Keratinocyte (primary cell): ENCODE data around the gene SERP1. TPM values are rescaled to one million over a fixed set of nuclear protein-coding genes. Genes with fewer than 3 reads are reported as not detected.

ENCODE experiments used
- DNase-seq: peaks from one replicate; pipeline ENCODE4 v3.0.0-alpha.2; 2011; ENCODE audit warnings: low read depth, missing footprints, low spot score
- FAIRE-seq: peaks from 2 replicates; lab custom pipeline; 2011; peaks lifted over from hg19 to GRCh38; lab: Jason Lieb, UNC
- H2AFZ ChIP-seq: 2 replicates; pipeline ENCODE4 v1.6.0; 2012; ENCODE audit warnings: low read length, control low read depth, inconsistent platforms; ENCODE audit not compliant: control insufficient read depth
- H3K27ac ChIP-seq: 2 replicates; pipeline ENCODE4 v1.5.1; 2011; ENCODE audit warnings: low read length; ENCODE audit not compliant: control insufficient read depth, insufficient read depth
- H3K27me3 ChIP-seq: 3 replicates; pipeline ENCODE4 v1.6.0; 2011; ENCODE audit warnings: low read length; ENCODE audit not compliant: control insufficient read depth, insufficient read depth; ENCODE audit errors: extremely low read depth
- H3K36me3 ChIP-seq, 2 experiments: 2 replicates in 1 of 2; 3 replicates in 1 of 2; pipeline ENCODE4 v1.5.1; 2011; ENCODE audit warnings: low read length in 2 of 2, mild to moderate bottlenecking in 1 of 2; ENCODE audit not compliant: control insufficient read depth in 2 of 2, insufficient read depth in 2 of 2; ENCODE audit errors: extremely low read depth in 1 of 2
- H3K4me1 ChIP-seq: 3 replicates; pipeline ENCODE4 v1.5.1; 2011; ENCODE audit warnings: low read length; ENCODE audit not compliant: control insufficient read depth, insufficient read depth; ENCODE audit errors: extremely low read depth
- H3K4me2 ChIP-seq: 3 replicates; pipeline ENCODE4 v1.6.0; 2011; ENCODE audit warnings: low read depth, low read length; ENCODE audit not compliant: control insufficient read depth, insufficient read depth; ENCODE audit errors: extremely low read depth
- H3K4me3 ChIP-seq, 3 experiments: fragments of 200-600 bp in 1 of 3; sonication (generic) in 1 of 3; 2 replicates in 2 of 3; 3 replicates in 1 of 3; pipeline ENCODE4 v1.5.1; 2011 to 2016; ENCODE audit warnings: low read length in 3 of 3, mild to moderate bottlenecking in 3 of 3, control low read depth in 2 of 3, inconsistent platforms in 1 of 3, low read depth in 1 of 3, mixed read lengths in 1 of 3, mixed run types in 1 of 3, moderate library complexity in 1 of 3; ENCODE audit not compliant: control insufficient read depth in 2 of 3, insufficient read depth in 2 of 3; ENCODE audit errors: extremely low read depth in 1 of 3
- H3K79me2 ChIP-seq: 2 replicates; pipeline ENCODE4 v1.6.0; 2012; ENCODE audit warnings: low read length; ENCODE audit not compliant: control insufficient read depth, insufficient read depth
- H3K9ac ChIP-seq: 3 replicates; pipeline ENCODE4 v1.6.0; 2011; ENCODE audit warnings: low read length; ENCODE audit not compliant: control insufficient read depth, insufficient read depth; ENCODE audit errors: extremely low read depth
- H3K9me1 ChIP-seq: 3 replicates; pipeline ENCODE4 v1.6.0; 2011; ENCODE audit warnings: low read length; ENCODE audit not compliant: control insufficient read depth, insufficient read depth; ENCODE audit errors: extremely low read depth
- H3K9me3 ChIP-seq: 2 replicates; pipeline ENCODE4 v1.5.1; 2012; ENCODE audit warnings: low read depth, low read length; ENCODE audit not compliant: control insufficient read depth
- H4K20me1 ChIP-seq: 3 replicates; pipeline ENCODE4 v1.6.0; 2011; ENCODE audit warnings: low read length; ENCODE audit not compliant: control insufficient read depth, insufficient read depth; ENCODE audit errors: extremely low read depth
- EZH2 ChIP-seq: IDR thresholded peaks from one replicate; pipeline ENCODE4 v1.6.1; 2012; ENCODE audit warnings: inconsistent platforms, mild to moderate bottlenecking, low read length, moderate library complexity
- dilution Hi-C: fragments of 300-500 bp; cut with MboI; formaldehyde crosslinking; loops from one replicate; pipeline ENCODE4 v1.7.0; 2020; ENCODE audit warnings: low sequenced_read_pairs; ENCODE audit not compliant: extremely low pct_ligation_motif_present
- polyA plus RNA-seq, 5 experiments: library from polyadenylated mRNA; depleted of rRNA in 3 of 5; stranded (reverse) in 3 of 5; stranded (forward) in 1 of 5; unstranded in 1 of 5; fragments of >200 nt; gene quantifications; 1 replicate in 1 of 5; 2 replicates in 3 of 5; 3 replicates in 1 of 5; pipeline versions ENCODE4 v1.2.1 to v1.2.3, GENCODE V29; 2011 to 2012; ENCODE audit warnings: missing spikeins in 2 of 5, low read depth in 1 of 5, low replicate concordance in 1 of 5
- TF ChIP-seq, protein P1 (sequence below), 3 experiments: IDR thresholded peaks in 1 of 3; conservative IDR thresholded peaks in 1 of 3; optimal IDR thresholded peaks in 1 of 3; 2 replicates in 2 of 3; 3 replicates in 1 of 3; pipeline versions ENCODE3 to v1.5.1; 2011; ENCODE audit warnings: low read length in 3 of 3, mild to moderate bottlenecking in 3 of 3, moderate library complexity in 2 of 3, control low read depth in 1 of 3, inconsistent platforms in 1 of 3; ENCODE audit not compliant: insufficient read depth in 2 of 3; ENCODE audit errors: extremely low read depth in 1 of 3

SERP1 gene
- polyA plus RNA-seq, 1 donor (not counting 4 experiments of a cell fraction or from before 2014, with no cell fraction given) = 84.2 TPM

DNA sequence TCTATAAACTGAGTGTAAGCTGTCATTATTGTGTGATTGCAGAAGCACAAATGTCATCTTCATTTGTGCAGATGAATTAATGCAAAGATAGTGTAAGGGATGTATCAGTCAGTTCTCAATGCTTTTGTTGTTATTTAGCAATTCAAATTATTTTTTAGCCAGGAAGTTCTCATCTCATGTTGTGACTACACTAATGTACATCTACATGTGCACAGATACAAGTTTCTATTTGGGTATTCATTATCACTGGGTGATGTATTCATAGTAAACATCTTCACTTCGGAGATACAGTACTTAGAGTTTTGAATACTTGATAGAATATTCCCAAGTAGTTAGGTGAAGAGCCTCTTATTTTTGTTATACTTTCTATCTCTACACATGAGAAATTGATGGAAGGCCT, 11.4 kb upstream of the SERP1 start:
- H3K4me3 ChIP-seq = no peak overlapping the region
- TF ChIP-seq, protein P1, sequence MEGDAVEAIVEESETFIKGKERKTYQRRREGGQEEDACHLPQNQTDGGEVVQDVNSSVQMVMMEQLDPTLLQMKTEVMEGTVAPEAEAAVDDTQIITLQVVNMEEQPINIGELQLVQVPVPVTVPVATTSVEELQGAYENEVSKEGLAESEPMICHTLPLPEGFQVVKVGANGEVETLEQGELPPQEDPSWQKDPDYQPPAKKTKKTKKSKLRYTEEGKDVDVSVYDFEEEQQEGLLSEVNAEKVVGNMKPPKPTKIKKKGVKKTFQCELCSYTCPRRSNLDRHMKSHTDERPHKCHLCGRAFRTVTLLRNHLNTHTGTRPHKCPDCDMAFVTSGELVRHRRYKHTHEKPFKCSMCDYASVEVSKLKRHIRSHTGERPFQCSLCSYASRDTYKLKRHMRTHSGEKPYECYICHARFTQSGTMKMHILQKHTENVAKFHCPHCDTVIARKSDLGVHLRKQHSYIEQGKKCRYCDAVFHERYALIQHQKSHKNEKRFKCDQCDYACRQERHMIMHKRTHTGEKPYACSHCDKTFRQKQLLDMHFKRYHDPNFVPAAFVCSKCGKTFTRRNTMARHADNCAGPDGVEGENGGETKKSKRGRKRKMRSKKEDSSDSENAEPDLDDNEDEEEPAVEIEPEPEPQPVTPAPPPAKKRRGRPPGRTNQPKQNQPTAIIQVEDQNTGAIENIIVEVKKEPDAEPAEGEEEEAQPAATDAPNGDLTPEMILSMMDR (optimal IDR thresholded peaks at IDR 0.05 in 1 of 3, IDR thresholded peaks at IDR 0.05 in 1 of 3, conservative IDR thresholded peaks at IDR 0.05 in 1 of 3; ENCODE audit: extremely low read depth in 1 of 3, insufficient read depth in 2 of 3, low read length in 3 of 3) = no peak
- no peak for TF ChIP-seq EZH2
- no peak for FAIRE-seq
- peaks cover 52% of the 10 kb centered on the region for H3K79me2 ChIP-seq
- H3K4me1 ChIP-seq = no peaks in the 10 kb centered on the region
- no peak overlapping the region for H3K4me2 ChIP-seq
- no peaks in the 10 kb centered on the region for H3K9me3 ChIP-seq
- no peaks in the 10 kb centered on the region for H3K9me1 ChIP-seq
- H2AFZ ChIP-seq = no peak overlapping the region
- dilution Hi-C loops = no loop called here
- H3K27ac ChIP-seq = no peak overlapping the region
- peaks cover 8 to 21% of the 10 kb centered on the region in 2 experiments for H3K36me3 ChIP-seq
- no peak for DNase-seq
- no peaks in the 10 kb centered on the region for H4K20me1 ChIP-seq
- H3K27me3 ChIP-seq = no peaks in the 10 kb centered on the region
- no peak overlapping the region for H3K9ac ChIP-seq

DNA sequence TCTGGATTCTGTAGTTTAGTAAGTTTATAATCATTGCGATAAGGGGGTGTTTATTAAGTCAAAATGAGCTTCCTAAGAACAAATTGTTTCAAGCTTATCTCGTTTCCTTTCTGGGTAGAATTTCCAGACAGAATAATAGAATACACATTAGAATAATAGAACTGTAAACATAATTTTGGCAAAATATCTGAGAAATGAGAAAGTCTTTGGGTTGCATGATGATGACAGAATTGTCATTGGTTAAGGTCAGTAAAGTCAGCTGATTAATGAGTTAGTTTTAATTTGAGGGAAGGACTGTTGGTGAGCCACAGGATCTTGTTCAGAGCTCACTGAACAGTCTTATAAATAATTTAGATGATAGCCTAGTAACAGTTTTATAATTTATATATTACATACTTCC, 10.5 kb upstream of the SERP1 start:
- no peaks in the 10 kb centered on the region for H3K9me3 ChIP-seq
- FAIRE-seq (no peak), DNase-seq (no peak)
- no peak overlapping the region for H3K27ac ChIP-seq
- no peak overlapping the region for H2AFZ ChIP-seq
- dilution Hi-C loops = no loop called here
- no peak overlapping the region for H3K9ac ChIP-seq
- H3K4me2 ChIP-seq = no peak overlapping the region
- TF ChIP-seq, protein P1 (optimal IDR thresholded peaks at IDR 0.05 in 1 of 3, IDR thresholded peaks at IDR 0.05 in 1 of 3, conservative IDR thresholded peaks at IDR 0.05 in 1 of 3; ENCODE audit: extremely low read depth in 1 of 3, insufficient read depth in 2 of 3, low read length in 3 of 3) = no peak
- TF ChIP-seq EZH2 = no peak
- H4K20me1 ChIP-seq = no peaks in the 10 kb centered on the region
- no peaks in the 10 kb centered on the region for H3K27me3 ChIP-seq
- H3K9me1 ChIP-seq = no peaks in the 10 kb centered on the region
- no peak overlapping the region for H3K4me3 ChIP-seq
- peaks cover 57% of the 10 kb centered on the region for H3K79me2 ChIP-seq
- no peaks in the 10 kb centered on the region for H3K4me1 ChIP-seq
- H3K36me3 ChIP-seq = peaks cover 8 to 18% of the 10 kb centered on the region in 2 experiments
